ENCODE results near the gene FOXS1. TPM values are rescaled to one million over a fixed set of nuclear protein-coding genes. Genes with fewer than 3 reads are reported as not detected.

FOXS1 gene
- total RNA-seq, 2 experiments from 2014 or later, result not detected

DNA sequence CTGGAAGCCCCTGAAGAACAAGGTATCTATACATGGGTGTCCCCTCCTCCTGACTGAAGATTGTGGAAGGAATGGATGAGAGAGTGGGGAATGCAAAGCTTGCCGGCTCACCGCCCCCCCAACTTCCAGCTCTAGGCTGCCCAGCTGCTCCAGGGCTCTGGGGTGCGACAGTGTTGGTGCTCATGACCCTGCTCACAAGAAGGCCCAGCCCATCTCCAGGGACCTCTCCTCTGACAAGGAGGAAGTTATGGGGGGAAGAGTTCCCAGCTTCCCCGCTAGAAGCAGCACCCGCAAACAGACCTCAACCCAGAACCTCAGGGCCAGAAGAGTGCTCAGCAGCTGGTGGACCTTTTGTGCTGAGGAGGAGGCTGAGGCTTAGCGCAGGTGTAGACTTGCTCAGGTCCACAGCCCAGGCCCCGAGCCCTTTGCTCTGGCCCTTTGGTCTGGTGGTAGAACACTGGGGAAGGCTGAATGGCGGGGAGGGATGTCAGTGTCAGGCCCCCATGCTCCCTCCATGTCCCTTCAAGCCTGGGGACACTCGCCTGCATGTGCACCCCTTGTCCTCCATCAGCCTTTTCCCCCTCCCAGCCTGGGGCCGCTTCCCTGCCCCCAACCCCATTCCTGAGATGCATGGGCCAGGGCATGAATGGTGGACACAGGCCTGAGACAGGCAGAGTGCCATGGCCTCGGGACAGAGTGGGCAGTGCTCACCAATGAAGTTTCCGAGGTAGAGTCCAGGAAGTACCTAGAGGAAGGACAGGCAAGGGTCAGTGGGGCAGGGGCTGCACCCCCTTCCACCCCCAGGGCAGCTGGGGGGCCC, 23.7 kb upstream of the FOXS1 start:
- H3K4me1 Mint-ChIP-seq, result peaks cover 10% of the 10 kb centered on the region
- peaks cover 40% of the 10 kb centered on the region for H3K27me3 Mint-ChIP-seq
- no peak overlapping the region for H3K4me3 Mint-ChIP-seq
- no peak overlapping the region for H3K27ac Mint-ChIP-seq
- H3K36me3 Mint-ChIP-seq (ENCODE audit: low read depth), result peaks cover 4% of the 10 kb centered on the region
- CTCF ChIA-PET, result no interaction called here
- POLR2A ChIA-PET, result no interaction called here
- no peak for DNase-seq
- H3K9me3 Mint-ChIP-seq, result no peaks in the 10 kb centered on the region

DNA sequence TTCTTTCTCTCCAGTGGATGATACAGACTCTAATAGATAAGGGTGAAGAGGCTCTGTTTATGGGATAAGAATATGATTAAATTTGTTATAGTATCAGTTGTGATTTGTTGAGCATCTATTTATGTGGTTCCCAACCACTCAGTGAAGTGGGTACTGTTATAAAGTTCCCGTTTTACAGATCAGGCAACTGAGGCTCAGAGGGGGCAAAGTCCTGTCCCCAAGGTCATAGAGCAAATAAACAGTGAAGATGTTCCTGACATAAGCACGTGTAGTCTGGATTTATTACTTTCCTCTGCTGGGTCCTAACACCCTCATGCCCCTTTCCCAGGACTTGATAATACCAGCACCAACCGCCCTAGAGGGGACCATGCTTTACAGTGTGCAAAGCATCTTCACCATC, 20.8 kb upstream of the FOXS1 start:
- H3K27ac Mint-ChIP-seq, result no peak overlapping the region
- no peaks in the 10 kb centered on the region for H3K9me3 Mint-ChIP-seq
- POLR2A ChIA-PET, result no interaction called here
- H3K4me3 Mint-ChIP-seq, result no peak overlapping the region
- CTCF ChIA-PET, result no interaction called here
- H3K27me3 Mint-ChIP-seq, result peaks cover 31% of the 10 kb centered on the region
- no peak for DNase-seq
- peaks cover 14% of the 10 kb centered on the region for H3K4me1 Mint-ChIP-seq
- peaks cover 4% of the 10 kb centered on the region for H3K36me3 Mint-ChIP-seq (ENCODE audit: low read depth)

DNA sequence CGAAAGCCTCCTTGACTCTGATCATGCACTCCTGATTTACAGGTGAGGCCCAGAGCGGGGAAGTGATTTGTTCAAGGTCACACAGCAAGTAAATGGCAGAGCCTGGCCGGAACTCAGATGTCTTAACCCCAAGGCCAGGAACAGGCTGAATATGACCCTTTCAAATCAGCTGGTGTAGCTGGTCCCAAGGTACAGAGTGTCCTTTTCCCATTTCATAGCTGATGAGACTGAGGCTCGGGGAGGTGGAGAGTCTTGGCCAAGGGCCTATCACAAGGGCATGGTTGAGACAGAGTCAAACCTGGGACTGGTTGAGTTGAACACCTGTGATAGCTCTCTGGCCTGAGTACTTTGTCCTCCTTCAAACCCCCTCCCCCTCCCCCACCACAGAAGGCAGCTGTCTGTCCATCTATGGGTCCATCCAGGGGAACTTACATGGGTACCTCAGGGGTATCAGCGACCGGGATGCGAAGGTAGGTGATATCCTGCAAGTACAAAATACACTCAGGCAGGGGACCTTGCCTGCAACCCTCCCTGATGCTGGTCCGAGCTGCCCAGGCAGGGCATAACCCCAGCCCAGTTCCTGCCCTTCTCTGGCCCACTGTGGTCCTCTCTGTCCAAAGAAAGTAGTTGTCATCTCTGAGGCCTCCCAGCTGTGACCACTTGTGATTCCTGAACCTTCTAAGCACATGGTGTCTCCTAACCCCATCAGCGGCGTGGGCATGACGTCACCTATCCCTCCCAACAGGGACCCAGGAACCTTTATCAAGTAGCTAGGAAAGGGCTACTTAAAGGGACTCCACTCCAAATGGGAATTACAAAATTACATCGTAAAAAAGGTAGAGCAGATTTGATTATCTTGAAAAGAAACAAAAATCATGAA, 19.4 kb upstream of the FOXS1 start:
- Mint-ChIP-seq H3K4me1 (peaks cover 8% of the 10 kb centered on the region), H3K27me3 (peaks cover 33% of the 10 kb centered on the region), H3K36me3 (ENCODE audit: low read depth) (peaks cover 2% of the 10 kb centered on the region), H3K9me3 (no peaks in the 10 kb centered on the region), H3K4me3 (no peak overlapping the region), H3K27ac (no peak overlapping the region)
- CTCF ChIA-PET, result interaction anchor here (0.7 to 1.4 kb wide), 2 partner anchors 14 to 16 kb away, joined by 3 read pairs; no protein-coding TSS in a partner anchor
- POLR2A ChIA-PET, result no interaction called here
- DNase-seq, result no peak

DNA sequence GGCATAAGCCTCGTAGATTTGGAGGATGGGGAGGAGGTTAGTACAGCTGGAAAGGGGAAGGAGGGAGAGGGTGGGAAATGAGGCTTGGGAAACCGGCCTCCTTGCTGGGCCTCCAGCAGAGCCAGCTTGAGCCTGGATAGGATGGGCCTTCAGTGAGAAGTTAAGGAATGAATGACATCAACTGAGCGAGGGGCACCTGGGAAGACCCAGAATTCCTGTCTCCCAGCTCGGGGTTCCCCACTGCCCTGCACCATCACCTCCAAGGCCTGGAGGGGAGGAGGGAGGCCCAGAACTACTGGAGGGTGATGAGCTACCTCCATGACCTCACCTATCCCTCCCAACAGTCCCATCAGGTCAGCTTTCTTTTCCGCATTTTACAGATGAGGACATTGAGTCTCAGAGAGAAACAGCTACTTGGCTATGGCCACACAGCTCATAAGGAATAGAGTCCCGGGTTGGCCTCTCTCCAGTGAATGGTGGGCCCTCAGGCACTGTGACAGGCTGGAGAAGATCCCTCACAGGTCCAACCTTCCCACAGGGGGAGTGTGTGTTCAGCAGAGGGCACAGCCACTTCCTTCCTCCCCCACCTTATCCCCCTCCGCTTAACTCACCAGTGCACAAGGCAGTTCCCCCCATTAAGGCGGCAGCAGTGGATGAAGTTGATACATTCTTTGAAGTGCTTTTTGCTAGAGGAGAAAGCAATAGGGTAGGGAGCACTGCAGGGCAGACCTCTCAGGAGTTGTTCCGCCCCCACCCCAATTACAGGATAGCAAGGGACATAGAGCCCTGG, 18.1 kb upstream of the FOXS1 start:
- no peak overlapping the region for H3K4me3 Mint-ChIP-seq
- POLR2A ChIA-PET, result interaction anchor here (1.1 kb wide), 1 partner anchor 10 kb away, joined by 3 read pairs; no protein-coding TSS in a partner anchor

DNA sequence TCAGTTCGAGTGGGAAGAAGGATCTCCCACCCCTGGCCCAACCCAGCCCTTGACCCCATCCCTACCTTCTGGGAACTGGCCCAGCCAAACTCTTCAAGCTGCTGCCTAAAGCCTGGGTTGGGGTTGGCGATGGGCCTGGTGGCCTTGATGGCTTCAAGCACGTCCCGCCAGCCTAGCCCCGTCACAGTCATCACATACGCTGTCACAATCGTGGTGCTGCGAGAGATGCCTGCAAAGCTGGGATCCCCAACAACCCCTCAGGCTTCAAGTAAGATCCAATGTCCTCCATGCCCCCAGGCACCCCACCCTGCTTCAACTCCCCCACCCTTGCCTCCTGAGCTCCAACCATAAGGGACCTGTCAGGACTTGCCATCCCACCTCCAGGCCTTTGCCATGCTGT, 17.1 kb upstream of the FOXS1 start:
- ChIA-PET POLR2A (interaction anchor here (1.7 kb wide), 1 partner anchor 89 kb away, joined by 4 read pairs; the partner anchor contains the start of gene PDRG1), CTCF (interaction anchor here (1.2 to 2.6 kb wide), 4 partner anchors 10 to 89 kb away, joined by 3 to 12 read pairs (median 6); partner anchors contain the start of gene PDRG1)
- peaks cover 12% of the 10 kb centered on the region for H3K4me1 Mint-ChIP-seq
- DNase-seq, result no peak
- no peaks in the 10 kb centered on the region for H3K36me3 Mint-ChIP-seq (ENCODE audit: low read depth)
- peaks cover 34% of the 10 kb centered on the region for H3K27me3 Mint-ChIP-seq
- H3K27ac Mint-ChIP-seq, result no peak overlapping the region
- H3K9me3 Mint-ChIP-seq, result no peaks in the 10 kb centered on the region
- H3K4me3 Mint-ChIP-seq, result no peak overlapping the region

More for the DNA sequence above, 18.1 kb upstream of the FOXS1 start:
- Mint-ChIP-seq H3K4me1 (peaks cover 9% of the 10 kb centered on the region), H3K27ac (no peak overlapping the region), H3K9me3 (no peaks in the 10 kb centered on the region), H3K27me3 (peaks cover 30% of the 10 kb centered on the region), H3K36me3 (ENCODE audit: low read depth) (no peaks in the 10 kb centered on the region)
- CTCF ChIA-PET, result interaction anchor here (0.6 to 2.6 kb wide), 4 partner anchors 11 to 87 kb away, joined by 3 to 12 read pairs (median 3); no protein-coding TSS in a partner anchor
- DNase-seq, result no peak

DNA sequence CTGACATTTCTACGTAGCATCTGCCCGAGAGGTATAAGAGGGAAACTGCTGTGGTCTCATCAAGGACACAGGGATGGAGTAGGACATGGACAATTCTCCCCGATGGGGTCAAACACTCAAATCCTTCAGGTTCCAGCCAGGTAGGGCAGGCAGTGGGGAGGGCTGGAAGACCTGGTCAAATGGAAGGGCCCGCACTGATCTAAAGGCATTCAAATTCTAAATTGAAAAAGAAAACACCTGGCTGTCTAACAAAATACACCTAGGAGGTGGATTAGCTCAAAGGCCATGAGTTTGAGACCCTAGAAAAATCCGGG, 16.7 kb upstream of the FOXS1 start:
- Mint-ChIP-seq H3K4me3 (peak overlapping the region; percentile 32), H3K36me3 (ENCODE audit: low read depth) (no peaks in the 10 kb centered on the region), H3K27me3 (peaks cover 36% of the 10 kb centered on the region), H3K27ac (no peak overlapping the region), H3K4me1 (peaks cover 12% of the 10 kb centered on the region), H3K9me3 (no peaks in the 10 kb centered on the region)
- POLR2A ChIA-PET, result interaction anchor here (1.7 kb wide), 1 partner anchor 89 kb away, joined by 4 read pairs; the partner anchor contains the start of gene PDRG1
- CTCF ChIA-PET, result interaction anchor here (1.3 to 2.6 kb wide), 3 partner anchors 10 to 90 kb away, joined by 5 to 12 read pairs (median 6); partner anchors contain the start of gene PDRG1
- DNase-seq, result no peak

DNA sequence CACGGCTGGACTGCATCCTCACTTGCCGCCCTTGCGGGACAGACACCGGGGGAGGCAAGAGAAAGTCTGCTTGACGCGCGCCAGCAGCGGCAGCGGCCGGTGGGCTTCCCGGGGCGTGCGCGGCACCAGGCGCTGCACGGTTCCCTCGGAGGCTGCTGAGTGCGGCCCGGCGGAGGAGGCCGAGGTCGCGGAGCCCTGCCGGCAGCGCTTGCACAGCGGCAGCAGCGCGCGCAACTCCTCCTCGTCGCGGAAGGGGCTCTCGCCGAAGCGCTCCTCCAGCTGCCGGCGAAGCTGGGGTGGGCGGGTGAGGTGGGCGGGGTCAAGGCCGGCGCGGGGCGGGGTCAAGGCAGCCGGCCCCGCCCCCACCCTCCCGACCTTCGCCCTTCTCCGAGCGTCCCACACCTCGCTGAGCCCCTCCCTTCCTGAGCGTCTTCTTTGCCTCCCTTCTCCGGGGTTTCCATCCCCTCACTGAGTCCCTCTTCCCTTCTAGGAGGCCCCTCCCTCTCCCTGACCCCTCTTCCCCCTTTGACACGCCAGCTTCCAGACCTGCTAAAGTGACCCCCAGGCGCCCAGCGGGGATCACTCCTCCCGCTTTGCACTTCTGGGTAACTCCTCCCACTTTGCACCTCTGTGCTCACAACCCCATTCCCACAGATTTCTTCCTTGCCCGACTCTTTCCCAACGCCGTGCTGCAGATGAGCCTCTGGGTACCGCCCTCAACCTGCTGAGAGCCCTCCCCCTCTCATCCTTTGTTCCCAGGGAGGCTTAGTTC, 16.2 kb upstream of the FOXS1 start:
- Mint-ChIP-seq H3K27me3 (peaks cover 36% of the 10 kb centered on the region), H3K4me3 (peak overlapping the region; percentile 32), H3K9me3 (no peaks in the 10 kb centered on the region), H3K27ac (no peak overlapping the region), H3K4me1 (peaks cover 12% of the 10 kb centered on the region), H3K36me3 (ENCODE audit: low read depth) (no peaks in the 10 kb centered on the region)
- ChIA-PET CTCF (interaction anchor here (0.8 to 2.6 kb wide), 4 partner anchors 9 to 90 kb away, joined by 3 to 12 read pairs (median 6); partner anchors contain the start of gene PDRG1), POLR2A (interaction anchor here (1.7 kb wide), 1 partner anchor 90 kb away, joined by 4 read pairs; the partner anchor contains the start of gene PDRG1)
- DNase-seq, result peak; percentile 63

DNA sequence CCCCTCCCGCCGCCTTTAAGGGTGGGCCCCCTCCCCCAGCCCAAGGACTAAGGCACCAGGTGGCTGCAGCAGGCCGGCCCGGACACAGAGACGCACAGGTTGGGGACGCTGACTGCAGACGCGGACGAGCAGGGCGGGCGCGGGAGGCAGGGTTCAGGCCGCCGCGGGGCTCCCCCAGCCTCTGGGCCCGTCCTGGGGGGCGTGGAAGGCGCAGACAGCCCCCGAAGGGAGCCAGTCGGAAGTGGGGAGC, 15.7 kb upstream of the FOXS1 start:
- H3K36me3 Mint-ChIP-seq (ENCODE audit: low read depth), result no peaks in the 10 kb centered on the region
- POLR2A ChIA-PET, result interaction anchor here (0.9 to 1.7 kb wide), 2 partner anchors 16 to 90 kb away, joined by 3 to 4 read pairs; partner anchors contain the start of gene PDRG1
- H3K27ac Mint-ChIP-seq, result no peak overlapping the region
- peaks cover 36% of the 10 kb centered on the region for H3K27me3 Mint-ChIP-seq
- DNase-seq, result no peak
- no peak overlapping the region for H3K4me3 Mint-ChIP-seq
- no peaks in the 10 kb centered on the region for H3K9me3 Mint-ChIP-seq
- CTCF ChIA-PET, result interaction anchor here (0.8 to 1.5 kb wide), 2 partner anchors 10 to 91 kb away, joined by 3 to 6 read pairs; partner anchors contain the start of gene PDRG1
- peaks cover 12% of the 10 kb centered on the region for H3K4me1 Mint-ChIP-seq

DNA sequence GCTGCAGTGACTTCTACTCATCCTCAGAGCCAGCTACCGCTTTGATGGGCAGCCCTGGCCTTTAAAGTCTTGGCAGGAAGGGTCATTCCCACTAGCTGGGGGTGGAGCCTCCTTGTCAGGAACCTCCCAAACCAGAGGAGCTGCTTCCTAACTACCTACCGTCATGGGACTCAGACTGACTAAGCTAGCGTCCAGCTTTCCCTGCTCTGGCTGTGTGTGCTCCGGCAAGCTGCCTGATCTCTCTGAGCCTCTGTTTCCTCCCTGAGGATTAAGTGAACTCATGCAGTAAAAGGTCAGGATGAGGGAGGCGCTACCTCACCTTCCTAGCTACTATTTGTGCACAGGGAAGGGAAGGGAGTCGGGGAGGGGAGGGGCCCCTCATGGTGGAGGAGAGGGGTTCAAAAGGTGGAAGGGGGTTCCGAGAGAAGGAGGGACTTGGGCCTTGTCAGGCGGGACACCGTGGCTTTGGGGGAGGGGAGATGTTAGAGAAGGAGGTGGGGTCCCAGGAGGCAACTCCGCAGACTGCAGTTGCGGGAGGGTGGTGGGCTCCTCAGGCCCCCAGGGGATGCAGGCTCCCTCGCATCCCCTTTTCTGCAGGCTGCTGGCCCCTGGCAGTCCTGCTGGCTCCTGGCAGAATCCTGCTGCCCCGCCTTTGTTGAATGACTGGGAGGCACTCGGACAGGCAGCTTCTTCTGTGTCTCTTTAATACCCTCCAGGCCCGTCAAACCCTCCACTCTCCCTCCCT, 15.2 kb upstream of the FOXS1 start:
- CTCF ChIA-PET, result interaction anchor here (0.5 to 1.8 kb wide), 6 partner anchors 14 to 171 kb away, joined by 3 to 6 read pairs (median 4); partner anchors contain the start of gene PDRG1
- H3K27me3 Mint-ChIP-seq, result peaks cover 36% of the 10 kb centered on the region
- DNase-seq, result no peak
- no peaks in the 10 kb centered on the region for H3K9me3 Mint-ChIP-seq
- peaks cover 12% of the 10 kb centered on the region for H3K4me1 Mint-ChIP-seq
- no peak overlapping the region for H3K27ac Mint-ChIP-seq
- H3K4me3 Mint-ChIP-seq, result no peak overlapping the region
- POLR2A ChIA-PET, result interaction anchor here (0.9 to 1.7 kb wide), 3 partner anchors 16 to 171 kb away, joined by 3 to 4 read pairs (median 3); partner anchors contain the start of gene PDRG1
- H3K36me3 Mint-ChIP-seq (ENCODE audit: low read depth), result no peaks in the 10 kb centered on the region

DNA sequence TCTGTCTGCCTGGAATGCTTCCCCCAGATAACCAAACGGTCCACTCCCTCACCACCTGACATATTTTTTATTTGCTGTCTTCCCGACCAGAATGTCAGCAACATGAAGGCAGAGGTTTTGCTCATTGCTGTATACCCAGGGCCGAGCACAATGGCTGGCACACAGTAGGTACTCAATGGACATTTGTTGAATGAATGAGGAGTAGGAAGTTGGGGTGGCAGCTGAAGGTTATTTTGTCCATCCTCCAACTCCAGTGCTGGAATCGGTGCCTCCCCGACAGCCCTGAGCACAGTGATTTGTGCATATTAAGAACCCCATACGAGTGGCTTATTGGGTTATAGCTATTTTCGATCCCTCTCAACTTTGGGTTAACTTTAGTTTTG, 14.6 kb upstream of the FOXS1 start:
- Mint-ChIP-seq H3K9me3 (no peaks in the 10 kb centered on the region), H3K36me3 (ENCODE audit: low read depth) (no peaks in the 10 kb centered on the region), H3K27ac (no peak overlapping the region), H3K4me1 (peaks cover 12% of the 10 kb centered on the region), H3K4me3 (no peak overlapping the region), H3K27me3 (peaks cover 36% of the 10 kb centered on the region)
- no peak for DNase-seq
- POLR2A ChIA-PET, result interaction anchor here (0.9 to 1.2 kb wide), 2 partner anchors 17 to 171 kb away, joined by 3 read pairs; no protein-coding TSS in a partner anchor
- CTCF ChIA-PET, result interaction anchor here (1.1 to 1.8 kb wide), 5 partner anchors 13 to 172 kb away, joined by 3 to 6 read pairs (median 4); partner anchors contain the start of gene PDRG1
